GM19455 (cell line): ENCODE data around the gene TF.
"Not testable (repeated sequence)": the region's sequence is repeated elsewhere in the genome, so short reads cannot be mapped to it uniquely, and the experiment has no call there.

ENCODE experiments used
- ATAC-seq: cut with Tn5 transposase; IDR thresholded peaks from one replicate; pipeline ENCODE4 v1.9.1; 2021; ENCODE audit not compliant: unreplicated experiment

Gene TF

DNA sequence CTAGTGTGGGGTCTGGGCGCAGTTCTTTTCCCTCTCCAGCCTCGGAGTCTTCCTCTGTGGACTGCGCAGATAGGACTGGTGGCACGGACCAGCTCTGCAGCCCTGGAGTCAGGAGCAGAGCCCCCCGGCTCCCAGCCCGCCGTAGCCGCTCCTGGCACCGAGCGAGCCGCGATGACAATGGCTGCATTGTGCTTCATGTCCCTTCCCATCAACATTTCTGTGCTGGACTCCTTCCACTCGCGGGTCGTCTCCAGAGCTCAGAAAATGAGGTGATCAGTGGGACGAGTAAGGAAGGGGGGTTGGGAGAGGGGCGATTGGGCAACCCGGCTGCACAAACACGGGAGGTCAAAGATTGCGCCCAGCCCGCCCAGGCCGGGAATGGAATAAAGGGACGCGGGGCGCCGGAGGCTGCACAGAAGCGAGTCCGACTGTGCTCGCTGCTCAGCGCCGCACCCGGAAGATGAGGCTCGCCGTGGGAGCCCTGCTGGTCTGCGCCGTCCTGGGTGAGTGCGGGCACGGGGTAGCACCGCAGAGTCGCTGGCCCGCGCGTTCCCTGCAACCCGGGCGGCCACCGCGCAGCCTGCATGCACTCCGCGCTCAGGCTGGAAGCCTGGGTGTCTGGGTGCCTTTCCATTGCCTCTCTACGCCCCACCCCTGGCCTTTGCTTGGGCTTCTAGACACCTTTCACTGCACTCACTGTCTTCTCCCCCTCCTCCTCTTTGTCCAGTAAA is at the start of gene TF:
TF (plus strand) TSS at position 413 of the 731 bp plus-strand sequence; CDS start at position 461, 48 bp downstream.
- ATAC-seq, result no peak

DNA sequence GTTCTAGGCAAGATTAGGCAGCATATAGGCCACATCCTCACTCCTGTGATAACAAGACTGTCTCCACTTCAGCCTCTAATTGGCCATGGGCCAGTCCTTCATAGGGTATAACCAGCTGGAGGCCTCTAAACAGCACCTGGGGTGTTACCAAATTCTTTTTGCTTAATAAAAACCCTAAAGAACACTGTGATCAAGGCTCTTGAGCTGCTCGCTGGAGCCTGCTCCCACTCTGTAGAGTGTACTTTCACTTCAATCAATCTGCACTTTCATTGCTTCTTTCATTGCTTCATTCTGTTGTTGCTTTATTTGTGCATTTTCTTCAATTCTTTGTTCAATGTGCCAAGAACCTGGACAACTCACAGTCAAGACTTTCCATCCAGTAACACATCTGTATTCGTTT is 48.2 kb upstream of the TF start:
- ATAC-seq, result no peak

DNA sequence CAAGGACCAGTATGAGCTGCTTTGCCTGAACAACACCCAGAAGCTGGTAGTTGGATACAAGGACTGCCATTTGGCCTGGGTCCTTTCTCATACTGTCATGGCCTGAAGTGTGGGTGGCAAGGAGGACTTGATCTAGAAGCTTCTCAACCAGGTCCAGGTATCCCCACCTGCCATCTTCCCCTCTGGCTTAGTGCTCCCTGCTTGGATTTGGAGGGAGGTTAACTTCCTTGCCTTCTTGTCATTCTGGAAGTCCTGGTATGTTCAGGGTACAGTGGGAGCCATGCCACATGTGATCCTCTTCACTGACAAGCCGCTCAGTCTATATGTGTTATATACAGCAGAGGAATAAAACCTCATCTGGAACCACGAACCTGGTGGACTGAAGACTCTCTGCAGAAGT is 46.7 kb upstream of the TF start:
- no peak for ATAC-seq

DNA sequence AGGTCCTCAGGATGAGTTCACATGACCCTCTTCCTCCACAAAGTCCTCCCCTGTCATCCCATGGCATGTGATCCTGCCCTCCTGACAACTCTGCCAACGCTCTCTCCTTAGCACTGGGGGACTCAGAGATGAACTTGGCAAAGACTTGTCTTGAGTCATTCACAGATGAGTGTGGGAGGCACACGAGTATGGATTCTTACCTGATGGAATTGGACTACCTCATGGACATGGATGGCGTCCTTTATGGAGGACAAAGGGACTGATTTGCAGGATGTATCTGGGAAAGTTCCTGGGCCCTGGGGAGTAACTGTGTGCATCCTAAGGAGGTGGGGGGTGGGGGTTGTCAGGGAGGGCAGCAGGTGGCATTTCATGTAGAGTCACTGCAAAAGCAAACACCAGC is 46.3 kb upstream of the TF start:
- ATAC-seq, result no peak

DNA sequence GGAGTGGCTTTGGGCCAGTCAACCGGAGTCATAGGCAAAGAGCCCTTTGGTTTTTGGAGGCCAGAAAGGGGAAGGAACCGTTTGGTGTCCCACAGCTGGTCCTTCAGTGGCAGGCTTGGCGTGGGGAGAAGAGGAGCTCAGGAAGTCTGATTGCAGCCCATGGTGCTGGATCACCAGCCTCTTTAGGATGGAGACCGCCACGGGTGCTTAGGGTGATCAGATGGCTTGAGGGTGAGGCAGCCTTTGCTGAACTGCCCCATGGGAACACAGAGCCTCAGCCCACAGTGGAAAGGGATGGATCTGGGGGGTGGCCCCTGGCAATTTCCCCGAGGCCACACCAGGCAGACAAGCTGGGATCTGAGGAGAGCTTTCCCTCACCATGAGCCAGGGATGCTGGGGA is 45.8 kb upstream of the TF start:
- no peak for ATAC-seq

DNA sequence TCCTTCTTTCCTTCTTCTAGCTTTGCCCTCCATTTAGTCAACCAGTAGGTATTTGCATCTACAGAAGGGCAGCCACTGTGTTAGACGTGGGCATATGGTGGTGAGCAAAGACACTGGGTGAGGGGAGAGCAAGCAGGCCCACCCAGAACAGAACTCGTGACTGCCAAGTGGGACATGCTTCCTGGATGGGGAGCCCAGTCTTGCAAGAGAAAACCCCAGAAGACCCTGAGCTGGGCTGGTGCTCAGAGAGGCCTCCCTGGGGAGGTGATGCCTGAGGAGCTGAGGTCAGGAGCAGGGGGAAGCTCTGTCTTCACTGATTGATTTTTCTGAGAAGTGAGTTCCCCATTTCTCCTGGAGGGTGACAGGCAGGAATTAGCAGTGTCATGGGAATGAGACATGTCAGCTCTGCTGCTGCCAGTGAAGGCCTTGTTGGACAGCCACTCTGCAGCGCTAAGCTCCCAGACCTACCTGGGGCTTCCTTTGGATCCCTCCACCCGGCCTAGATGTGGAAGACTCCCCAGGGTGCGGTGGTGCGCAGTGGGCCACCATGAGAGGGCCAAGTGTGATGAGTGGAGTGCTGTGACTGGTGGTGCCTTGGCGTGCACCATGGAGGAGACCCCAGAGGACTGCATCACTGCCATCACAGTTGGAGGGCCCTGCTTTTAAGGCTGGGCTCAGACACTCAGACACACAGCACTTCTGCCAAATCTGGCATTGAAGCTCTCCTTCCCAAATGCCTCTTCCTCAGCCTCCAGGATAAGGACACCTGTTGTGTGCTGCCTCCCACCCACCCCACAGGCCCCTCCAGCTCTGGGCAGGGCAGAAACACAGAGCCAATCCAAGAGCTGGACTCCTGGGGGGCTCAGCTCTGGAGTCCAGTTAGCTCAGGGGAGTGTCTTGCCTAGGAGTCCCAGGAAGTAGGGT is 44.5 kb upstream of the TF start:
- no peak for ATAC-seq

DNA sequence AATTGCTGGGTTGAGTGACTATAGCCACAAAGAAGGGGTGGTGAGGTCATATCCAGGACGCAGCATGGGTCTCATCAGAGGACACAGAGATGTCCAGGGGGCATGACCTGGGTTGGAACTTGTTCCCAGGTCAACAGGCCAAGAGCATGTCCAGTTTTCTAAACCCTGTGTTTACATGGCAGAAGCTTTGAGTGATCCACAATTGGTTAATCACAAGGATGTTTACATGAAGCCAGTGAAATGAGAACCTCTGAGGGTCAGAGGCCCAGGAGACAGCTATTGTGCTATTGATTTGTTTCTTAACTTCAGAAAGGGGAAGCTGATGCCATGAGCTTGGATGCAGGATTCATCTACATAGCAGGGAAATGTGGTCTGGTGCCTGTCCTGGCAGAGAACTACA is 42.3 kb upstream of the TF start:
- ATAC-seq, result no peak

DNA sequence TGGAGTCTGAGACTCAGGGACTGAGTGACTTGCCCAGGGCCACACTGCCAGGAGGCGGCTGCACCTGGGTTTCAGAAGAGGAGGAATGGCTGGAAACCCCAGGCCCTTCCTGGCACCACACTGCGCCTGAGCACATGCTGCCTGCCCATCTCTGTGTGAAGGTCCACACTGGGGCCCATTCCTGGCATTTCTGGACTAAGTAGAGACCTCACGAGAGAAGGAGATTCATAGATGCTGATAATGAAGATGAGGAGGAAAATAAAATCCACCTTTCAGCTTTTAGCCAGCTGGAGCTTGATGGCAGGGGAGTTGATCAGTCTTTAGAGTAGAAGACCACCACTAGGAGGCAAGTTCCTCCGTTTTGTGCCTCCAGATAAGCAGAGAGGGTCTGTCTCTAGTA is 40.2 kb upstream of the TF start:
- no peak for ATAC-seq

DNA sequence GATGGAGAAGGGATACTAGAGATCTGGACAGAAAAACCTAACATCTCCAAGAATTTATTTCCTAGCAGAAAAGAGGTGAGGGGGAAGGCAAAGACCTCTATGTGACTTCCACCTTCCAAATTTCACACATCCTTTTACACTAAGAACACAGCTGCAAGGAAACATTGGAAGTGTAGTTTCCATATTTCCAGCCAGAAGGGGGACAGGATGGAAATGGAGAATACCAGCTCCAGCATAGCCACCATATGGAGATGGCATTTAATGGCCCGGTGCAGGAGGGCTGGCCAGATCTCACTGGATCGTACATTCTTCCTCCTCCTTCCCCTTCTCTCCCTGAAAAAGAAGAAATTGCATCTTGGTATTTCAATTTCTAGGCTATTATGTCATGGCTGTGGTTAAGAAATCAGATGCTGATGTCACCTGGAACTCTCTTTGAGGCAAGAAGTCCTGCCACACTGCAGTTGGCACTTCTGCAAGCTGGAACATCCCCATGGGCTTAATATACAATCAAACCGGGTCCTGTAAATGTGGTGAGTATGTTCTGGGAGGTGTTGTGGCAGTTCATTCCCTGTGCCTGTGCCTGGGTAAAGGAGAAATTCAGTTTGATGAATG is 36.9 kb upstream of the TF start:
- no peak for ATAC-seq

DNA sequence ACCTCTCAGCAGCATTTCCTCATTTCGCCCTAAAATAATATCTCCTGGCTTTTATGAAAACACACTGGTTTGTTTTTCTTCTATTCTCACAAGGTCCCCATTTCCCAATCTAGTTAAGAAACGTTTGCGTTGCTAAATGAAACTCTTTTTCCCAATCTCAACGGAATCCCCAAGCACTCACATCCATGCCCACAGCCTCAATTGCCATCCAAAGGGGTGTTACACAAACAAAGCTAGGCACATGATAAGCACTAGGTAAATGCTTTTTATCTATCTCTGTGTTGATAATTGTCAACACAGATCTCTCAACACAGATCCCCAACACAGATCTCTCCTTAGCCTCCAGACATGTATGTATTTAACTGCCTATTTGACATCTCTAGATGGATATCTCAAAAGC is 35.2 kb upstream of the TF start:
- no peak for ATAC-seq

DNA sequence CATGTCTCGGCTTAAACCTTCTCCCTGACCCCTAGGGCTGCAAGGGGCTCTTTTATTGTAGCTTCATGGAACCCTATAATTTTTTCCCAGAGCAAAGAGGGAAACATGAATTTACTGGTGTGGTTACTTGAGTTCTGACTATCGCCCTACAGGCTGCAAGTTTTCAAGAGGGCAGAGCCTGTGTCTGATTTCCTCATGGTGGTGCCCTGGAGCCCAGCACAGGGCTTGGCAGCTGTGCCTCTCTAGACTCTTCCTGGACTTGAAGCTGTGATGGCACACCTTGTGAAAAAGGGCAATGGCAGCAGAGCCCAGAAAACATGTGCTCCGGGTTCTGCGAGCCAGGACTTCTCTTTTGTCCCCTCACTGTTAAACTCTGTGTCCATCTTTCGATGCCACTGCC is 34.2 kb upstream of the TF start:
- ATAC-seq, result no peak

DNA sequence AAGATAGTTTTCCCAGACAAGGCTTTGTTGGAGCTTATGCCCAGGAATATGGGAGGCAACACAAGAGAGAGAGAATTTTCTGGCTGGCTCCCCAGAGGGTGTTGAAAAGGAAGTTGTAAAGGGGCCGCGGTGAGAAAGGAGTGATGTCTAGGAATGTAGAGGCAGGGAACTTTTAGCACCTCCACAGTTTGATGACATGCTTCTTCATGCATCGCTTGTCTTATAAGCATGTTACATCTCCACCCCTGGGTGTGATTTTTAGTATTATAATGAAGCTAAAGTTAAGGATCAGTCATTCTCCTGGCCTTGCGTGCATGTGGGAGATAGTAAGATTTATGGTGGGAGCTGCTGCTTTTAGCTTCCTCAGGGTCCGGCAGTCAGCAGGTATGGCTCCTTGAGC is 32.8 kb upstream of the TF start:
- no peak for ATAC-seq

DNA sequence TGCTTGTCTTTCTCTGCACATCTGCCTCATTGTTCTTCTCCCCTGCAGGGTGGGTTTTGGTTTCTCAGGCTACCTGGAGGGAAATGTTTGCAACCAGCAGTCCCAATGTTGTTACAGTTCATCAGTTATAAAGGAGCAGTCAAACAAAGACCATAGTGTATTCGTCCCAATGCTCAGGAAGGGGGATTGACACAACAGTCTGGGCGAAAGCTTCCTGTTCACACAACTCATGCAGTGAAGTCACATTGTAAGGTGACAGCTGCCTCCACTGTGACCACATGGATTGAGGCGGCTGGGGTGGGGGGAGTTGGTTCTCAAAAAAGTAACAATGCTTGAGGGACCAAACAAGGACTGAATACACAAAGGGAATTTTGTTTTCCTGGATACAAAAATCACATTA is 28.8 kb upstream of the TF start:
- no peak for ATAC-seq

DNA sequence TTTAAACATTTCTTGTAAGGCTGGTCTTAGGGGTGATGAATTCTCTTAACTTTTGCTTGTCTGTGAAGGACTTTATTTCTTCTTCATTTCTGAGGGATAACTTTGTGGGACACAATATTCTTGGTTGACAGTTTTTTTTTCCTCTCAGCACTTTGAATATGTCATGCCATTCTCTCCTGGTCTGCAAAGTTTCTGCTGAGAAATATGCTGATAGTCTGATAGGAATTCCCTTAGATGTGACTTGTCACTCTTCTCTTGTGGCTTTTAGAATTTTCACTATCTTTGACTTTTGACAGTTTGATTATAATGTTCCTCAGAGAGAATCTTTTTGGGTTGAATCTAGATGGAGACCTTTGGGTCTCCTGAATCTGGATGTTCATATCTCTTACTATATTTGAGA is 23.3 kb upstream of the TF start:
- no peak for ATAC-seq

DNA sequence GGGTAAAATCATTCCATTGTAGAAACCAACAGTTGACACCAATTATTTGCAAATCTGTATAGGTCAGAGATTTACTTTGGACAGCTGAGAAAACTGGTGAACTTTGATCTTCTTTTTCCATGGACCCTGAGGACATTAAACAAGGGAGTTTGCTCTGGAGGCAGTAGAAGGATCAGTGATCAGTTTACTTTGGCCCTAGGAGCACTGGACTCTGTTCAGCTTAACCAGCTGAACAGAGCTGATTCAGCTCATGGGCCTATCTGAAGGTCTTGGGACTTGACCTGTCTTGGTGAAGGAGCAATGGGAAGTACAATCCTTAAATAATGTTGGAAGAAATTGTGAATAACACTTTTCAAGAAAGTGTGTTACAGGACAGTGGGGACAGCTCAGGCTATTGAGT is 15.2 kb upstream of the TF start:
- no peak for ATAC-seq

DNA sequence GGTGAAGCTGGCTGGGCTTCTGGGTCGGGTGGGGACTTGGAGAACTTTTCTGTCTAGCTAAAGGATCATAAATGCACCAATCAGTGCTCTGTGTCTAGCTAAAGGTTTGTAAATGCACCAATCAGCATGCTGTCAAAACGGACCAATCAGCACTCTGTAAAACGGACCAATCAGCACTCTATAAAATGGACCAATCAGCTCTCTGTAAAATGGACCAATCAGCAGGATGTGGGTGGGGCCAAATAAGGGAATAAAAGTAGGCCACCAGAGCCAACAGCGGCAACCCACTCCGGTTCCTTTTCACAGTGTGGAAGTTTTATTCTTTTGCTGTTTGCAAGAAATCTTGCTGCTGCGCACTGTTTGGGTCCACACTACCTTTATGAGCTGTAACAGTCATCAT is 14.0 kb upstream of the TF start:
- ATAC-seq, result not testable (repeated sequence)

DNA sequence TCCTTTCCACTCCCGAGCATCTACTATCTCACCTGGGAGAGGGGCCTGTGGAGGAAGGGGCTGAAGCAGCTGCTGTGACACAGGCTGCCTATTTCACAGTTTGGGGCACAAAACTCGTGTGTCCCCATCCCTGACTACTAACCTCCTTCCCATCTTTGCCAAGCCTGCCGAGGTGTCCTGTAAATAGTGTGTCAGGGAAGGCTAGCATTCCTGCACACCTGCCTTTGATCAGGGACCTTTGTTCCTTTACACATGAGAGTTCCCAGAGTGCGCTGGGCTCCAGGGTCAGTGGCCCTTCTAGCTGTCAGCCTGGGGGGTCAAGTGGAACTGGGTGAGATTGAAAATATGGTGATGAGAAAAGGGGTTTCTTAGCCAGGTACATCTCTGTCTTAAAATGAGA is 13.0 kb upstream of the TF start:
- ATAC-seq, result no peak

DNA sequence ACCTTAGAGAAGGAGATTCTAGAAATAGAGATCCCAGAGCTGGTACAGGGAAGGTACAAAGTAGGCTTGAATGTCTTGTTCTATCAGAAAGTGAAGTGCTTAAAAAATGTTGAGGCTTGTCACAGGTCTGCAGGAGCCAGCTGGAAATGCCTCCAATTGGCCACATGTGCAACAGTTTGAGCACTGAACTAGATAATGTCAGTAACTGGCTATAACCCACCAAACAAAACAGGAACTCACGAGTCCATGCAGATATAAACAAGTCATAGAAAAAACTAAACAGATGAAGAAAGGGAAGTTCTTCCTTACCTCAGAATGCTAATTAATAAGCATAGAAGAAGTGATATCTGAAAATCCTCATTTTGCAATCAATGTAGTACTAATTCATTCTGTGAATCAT is 11.9 kb upstream of the TF start:
- no peak for ATAC-seq

DNA sequence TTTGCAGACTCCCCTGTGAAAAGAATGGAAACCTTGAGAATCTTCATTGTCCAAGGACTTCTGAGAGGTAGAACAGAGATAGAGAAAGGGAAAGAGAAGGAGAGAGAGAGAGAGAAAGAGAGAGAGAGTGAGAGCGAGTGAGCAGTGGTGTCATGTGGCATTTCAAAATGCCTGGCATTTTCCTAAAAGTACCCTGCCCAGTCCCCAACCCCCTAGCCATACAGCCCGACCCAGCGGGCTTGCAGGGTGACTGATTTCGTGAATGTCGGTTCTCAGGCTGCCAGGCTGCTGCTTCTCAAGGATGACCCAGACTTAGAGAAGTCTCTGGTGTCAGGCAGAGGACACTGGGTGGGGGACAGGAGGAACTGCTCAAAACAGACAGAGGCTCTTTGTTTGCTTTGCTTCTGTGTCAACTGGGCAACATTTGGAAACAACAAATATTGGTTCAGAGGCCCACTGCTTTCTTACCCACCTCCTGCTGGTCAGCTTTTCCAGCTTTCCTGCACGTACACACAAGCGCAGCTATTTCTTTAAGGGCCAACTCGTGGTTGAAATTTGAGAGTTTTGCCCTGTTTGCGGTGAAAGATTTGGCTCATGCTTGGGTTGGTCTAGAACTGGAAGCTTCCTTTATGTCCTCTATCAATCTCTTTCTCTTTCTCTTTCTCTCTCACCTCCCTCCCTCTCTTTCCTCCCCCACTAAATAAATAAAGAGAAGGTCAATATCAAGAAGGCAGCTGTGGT is 3.7 kb upstream of the TF start:
- ATAC-seq, result no peak

DNA sequence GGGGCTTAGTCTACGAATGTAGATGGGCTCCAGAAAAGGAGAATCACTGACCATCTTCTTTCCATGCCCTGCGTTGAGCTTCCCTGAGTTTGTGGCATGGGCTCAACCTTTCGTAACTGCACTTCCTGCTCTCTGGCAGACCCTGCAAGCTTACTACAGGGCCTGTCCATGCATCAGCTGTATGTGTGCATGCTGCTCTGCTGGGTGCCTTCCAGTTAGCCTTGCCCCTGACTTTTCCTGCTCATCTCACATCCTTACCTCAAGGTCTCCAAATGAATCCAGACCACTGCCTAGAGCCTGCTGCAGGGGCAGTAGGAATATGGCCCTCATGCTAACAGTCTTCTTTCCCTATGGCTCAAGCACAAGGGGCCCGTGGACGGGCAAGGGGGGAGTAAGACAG is 2.0 kb upstream of the TF start:
- no peak for ATAC-seq

DNA sequence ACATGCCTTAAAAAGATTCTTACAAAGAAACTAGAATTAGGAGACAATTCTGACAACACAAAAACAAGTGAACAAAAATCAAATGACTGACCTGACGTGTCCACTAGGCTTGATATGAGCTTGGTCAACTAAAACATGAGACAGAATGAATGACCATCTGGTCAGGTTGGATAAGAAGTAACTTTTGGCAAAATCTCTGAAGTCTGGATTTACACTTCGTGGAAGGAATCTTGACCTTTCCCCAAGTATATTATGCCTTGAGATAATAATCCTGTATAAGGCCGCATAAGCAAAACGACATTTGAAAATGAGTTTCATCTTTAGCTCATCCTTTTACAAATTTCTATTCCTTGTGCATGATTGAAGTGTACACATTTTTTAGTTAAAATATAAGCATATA is 1.1 kb upstream of the TF start:
- no peak for ATAC-seq
